ENCODE data around the gene ACACB. TPM values are rescaled to one million over a fixed set of nuclear protein-coding genes. Genes with fewer than 3 reads are reported as not detected.

ACACB gene
- total RNA-seq, 1 donor from 2014 or later: 22.7 TPM

- peaks cover 9% of the 10 kb centered on the region for H3K36me3 Mint-ChIP-seq
- H3K4me3 Mint-ChIP-seq: no peak overlapping the region
- no peaks in the 10 kb centered on the region for H3K4me1 Mint-ChIP-seq (ENCODE audit: unreplicated experiment)
- H3K9me3 Mint-ChIP-seq: no peaks in the 10 kb centered on the region
- no peak overlapping the region for H3K27ac Mint-ChIP-seq
- TF ChIP-seq CTCF (conservative IDR thresholded peaks at IDR 0.05): no peak
- no peaks in the 10 kb centered on the region for H3K27me3 Mint-ChIP-seq
- no peak for DNase-seq (ENCODE audit: extremely low spot score, unreplicated experiment)
Measured at GRCh38 chr12:109188108-109188712, 71.8 kb downstream of the ACACB start.

- H3K27me3 Mint-ChIP-seq: no peaks in the 10 kb centered on the region
- H3K9me3 Mint-ChIP-seq: no peaks in the 10 kb centered on the region
- peaks cover 5% of the 10 kb centered on the region for H3K36me3 Mint-ChIP-seq
- no peak overlapping the region for H3K4me3 Mint-ChIP-seq
- DNase-seq (ENCODE audit: extremely low spot score, unreplicated experiment): no peak
- no peak overlapping the region for H3K27ac Mint-ChIP-seq
- no peaks in the 10 kb centered on the region for H3K4me1 Mint-ChIP-seq (ENCODE audit: unreplicated experiment)
- TF ChIP-seq CTCF (conservative IDR thresholded peaks at IDR 0.05): no peak
Measured at GRCh38 chr12:109189291-109189690, 72.9 kb downstream of the ACACB start.

- TF ChIP-seq CTCF (conservative IDR thresholded peaks at IDR 0.05): no peak
- Mint-ChIP-seq H3K4me1 (ENCODE audit: unreplicated experiment) (no peaks in the 10 kb centered on the region), H3K27ac (no peak overlapping the region), H3K4me3 (no peak overlapping the region), H3K27me3 (no peaks in the 10 kb centered on the region), H3K36me3 (peaks cover 12% of the 10 kb centered on the region), H3K9me3 (no peaks in the 10 kb centered on the region)
- no peak for DNase-seq (ENCODE audit: extremely low spot score, unreplicated experiment)
Measured at GRCh38 chr12:109191621-109192250, 75.3 kb downstream of the ACACB start.

GRCh38 chr12:109192358-109192757 lies 76.0 kb downstream of the ACACB start:
- Mint-ChIP-seq H3K4me1 (ENCODE audit: unreplicated experiment) (no peaks in the 10 kb centered on the region), H3K27me3 (no peaks in the 10 kb centered on the region), H3K9me3 (no peaks in the 10 kb centered on the region), H3K36me3 (peaks cover 12% of the 10 kb centered on the region), H3K27ac (no peak overlapping the region), H3K4me3 (no peak overlapping the region)
- DNase-seq (ENCODE audit: extremely low spot score, unreplicated experiment): no peak
- TF ChIP-seq CTCF (conservative IDR thresholded peaks at IDR 0.05): no peak

GRCh38 chr12:109193896-109194295 lies 77.5 kb downstream of the ACACB start:
- no peak for TF ChIP-seq CTCF (conservative IDR thresholded peaks at IDR 0.05)
- Mint-ChIP-seq H3K27ac (no peak overlapping the region), H3K4me3 (no peak overlapping the region), H3K4me1 (ENCODE audit: unreplicated experiment) (no peaks in the 10 kb centered on the region), H3K9me3 (no peaks in the 10 kb centered on the region), H3K27me3 (no peaks in the 10 kb centered on the region), H3K36me3 (peaks cover 12% of the 10 kb centered on the region)
- DNase-seq (ENCODE audit: extremely low spot score, unreplicated experiment): no peak

Measured in type B pancreatic cell (in vitro differentiated cells).